GM19397 (cell line): ENCODE results near the gene GNB5.

Source experiments
- ATAC-seq: cut with Tn5 transposase; IDR thresholded peaks from one replicate; pipeline ENCODE4 v1.9.1; 2021; ENCODE audit warnings: mild to moderate bottlenecking, moderate library complexity; ENCODE audit not compliant: unreplicated experiment

The GNB5 gene

DNA sequence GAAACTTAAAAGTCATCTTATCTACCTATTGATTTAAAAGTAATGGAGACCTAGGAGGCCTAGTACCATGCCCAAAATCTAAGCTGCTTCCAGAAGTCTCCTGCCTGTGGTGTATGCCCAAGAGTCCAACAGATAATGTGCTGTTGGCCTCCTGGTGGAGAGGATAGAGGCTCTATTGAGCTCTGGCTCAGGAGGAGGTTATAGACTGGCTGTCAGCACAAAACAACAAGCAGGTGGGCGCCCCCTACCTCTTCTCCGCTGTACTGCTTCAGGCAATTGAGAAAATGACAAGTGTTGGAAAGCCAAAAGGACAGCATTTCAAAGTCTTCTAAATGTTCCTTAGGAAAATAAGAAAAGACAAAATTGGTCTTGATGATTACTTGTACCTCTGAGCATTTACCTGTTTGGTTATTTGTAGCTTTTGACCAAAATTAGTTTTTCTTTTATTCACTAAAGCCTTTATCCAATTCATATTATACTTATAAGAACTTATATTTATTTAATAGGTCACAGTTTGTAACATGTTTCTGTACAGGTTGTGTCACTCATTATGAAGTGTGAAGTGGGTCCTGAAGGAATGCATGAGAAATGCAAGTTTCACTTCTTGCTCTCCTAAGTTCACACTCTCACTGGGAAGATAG, 17.2 kb upstream of the GNB5 start:
- peak; percentile 66 for ATAC-seq

DNA sequence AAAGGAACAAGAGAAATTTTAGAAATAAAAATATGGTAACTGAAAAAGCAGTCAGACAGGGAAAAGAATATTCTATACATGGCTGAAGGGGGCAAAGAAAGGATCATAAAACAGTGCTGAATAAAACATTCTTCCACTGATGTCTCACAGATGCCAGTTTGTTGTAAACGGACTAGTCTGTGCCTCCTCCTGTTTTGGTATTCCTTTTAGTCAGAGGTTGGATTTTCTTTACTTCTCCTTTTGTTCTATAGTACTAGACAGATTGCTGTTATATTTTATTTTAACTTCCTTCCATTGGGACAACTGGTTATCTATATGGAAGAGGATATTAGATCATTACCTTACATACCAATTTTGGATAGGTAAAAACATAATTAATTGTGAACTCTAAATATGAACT, 16.0 kb upstream of the GNB5 start:
- no peak for ATAC-seq

DNA sequence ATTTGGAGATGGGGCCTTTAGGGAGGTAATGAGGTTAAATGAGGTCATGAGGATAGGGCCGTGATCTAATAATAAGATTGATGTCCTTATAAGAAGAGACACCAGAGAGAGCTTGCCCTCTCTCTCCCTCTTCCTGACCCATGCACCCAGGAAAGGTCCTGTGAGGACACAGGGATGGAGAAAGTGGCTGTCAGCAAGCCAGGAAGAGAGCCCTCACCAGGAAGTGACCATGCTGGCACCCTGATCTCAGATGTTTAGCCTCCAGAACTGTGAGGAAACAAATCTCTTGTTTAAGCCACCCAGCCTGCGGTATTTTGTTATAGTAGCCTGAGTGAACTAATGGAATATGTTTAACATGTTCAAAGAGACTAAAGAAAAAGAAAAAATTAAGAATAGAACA, 15.3 kb upstream of the GNB5 start:
- ATAC-seq = no peak

DNA sequence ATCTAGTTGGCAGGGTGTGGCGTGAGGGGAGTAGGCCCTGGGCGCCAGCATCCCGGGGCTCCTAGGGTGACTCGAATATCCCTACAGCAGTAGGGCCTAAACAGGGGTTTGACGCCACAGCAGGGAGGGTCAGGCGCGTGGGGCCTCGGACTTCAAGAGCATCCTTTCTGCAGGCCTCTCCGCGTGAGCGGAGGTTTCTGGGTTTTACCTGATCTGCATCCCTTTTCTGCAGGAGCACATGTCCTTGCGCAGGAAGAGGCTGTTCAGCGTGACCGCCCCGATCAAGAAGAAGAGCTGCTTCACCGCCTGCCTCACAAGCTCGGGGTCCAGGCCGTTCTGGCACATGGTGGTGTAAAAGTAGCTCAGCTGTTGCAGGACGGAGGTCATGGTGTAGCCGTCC, 13.5 kb upstream of the GNB5 start:
- no peak for ATAC-seq

DNA sequence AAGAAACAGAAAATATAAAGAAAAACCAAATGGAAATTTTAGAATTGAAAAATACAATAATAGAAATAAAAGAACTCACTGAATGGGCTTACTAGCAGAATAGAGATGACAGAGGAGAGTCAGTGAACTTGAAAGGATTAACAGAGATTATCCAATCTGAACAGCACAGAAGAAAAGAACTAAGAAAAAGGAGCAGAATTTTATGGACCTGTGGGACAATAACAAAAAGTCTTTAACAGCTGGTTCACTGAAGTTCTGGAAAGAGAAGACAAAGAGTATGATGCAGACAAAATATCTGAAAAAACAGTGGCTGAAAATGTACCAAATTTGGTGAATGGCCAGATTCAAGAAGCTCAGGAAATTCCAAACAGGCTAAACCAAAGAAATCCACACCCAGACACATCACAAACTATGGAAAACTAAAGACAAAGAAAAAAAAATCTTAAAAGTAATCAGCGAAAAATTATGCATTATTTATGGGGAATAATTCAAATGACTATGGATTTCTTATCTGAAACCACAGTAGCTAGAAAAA, 9.7 kb upstream of the GNB5 start:
- no peak for ATAC-seq

DNA sequence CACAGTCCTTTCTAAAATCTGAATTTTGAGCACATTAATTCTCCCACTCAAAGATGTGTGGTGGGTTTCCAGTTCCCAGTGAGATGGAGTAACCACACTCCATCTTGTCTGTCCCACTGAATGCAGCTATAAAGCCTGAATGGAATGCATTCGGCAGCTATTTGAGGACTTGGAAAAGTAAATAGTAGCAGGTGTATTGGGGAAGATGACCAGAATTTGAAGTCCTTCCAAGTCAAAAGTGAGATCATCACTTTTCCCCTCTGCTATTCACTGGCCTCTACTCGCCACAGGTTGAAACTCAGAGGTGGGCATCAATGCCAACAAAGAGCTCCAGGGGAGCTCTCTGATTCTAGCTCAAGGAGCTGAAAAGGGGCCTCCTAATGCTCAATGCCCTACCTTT, 8.1 kb upstream of the GNB5 start:
- ATAC-seq = no peak

DNA sequence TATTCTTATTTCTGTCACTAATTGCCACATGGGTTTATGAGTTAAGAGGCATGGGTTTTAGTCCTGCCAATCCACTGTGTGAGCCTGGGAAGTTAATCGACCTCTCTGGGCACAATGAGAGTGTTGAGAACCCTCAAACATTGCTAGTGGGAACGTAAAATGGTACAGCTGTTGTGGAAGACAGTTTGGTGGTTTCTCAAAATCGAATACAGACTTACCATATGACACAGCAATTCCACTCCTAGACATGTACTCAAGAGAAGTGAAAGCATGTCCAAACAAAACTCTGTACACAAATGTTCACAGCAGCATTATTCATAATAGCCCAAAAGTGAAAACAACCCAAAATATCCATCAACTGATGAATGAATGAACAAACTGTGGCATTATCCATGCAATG, 5.7 kb upstream of the GNB5 start:
- no peak for ATAC-seq

DNA sequence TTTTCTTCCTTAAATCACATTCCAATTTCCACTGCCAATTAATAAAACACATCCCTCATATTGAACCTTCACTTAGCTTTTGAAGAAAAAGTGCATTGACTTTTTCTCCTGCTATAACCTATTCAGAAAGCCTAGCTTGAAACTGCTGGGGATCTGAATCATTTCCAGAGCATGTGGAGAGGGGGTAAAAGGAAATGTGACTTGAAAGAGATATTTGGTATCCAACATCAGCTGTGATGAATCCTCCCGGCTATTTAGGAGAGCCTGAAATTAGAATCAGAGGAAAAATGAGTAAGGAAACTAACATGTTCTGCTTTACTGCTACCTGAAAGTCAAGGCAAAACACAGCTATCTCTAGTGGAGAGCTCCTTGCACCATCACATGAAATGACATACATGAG, 2.6 kb upstream of the GNB5 start:
- ATAC-seq = no peak

DNA sequence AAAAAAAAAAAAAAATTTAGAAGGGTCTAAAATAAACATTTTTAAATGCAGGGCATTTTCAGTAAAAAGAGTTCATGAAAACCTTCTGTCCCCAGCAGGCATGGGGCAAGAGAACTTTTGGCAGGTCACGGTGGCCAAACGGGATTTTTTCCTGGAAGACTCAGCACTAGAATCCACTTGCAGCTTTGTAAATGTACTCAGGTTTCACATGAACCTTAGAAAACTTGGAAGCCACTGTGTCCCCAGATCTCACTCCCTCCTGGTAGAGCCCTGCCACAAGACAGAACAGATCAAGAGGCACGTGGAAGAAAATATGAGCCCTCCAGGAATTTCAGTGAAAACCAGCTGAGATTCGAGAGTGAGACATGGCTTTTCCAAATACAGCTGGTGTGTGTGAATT, 2.1 kb upstream of the GNB5 start:
- no peak for ATAC-seq

DNA sequence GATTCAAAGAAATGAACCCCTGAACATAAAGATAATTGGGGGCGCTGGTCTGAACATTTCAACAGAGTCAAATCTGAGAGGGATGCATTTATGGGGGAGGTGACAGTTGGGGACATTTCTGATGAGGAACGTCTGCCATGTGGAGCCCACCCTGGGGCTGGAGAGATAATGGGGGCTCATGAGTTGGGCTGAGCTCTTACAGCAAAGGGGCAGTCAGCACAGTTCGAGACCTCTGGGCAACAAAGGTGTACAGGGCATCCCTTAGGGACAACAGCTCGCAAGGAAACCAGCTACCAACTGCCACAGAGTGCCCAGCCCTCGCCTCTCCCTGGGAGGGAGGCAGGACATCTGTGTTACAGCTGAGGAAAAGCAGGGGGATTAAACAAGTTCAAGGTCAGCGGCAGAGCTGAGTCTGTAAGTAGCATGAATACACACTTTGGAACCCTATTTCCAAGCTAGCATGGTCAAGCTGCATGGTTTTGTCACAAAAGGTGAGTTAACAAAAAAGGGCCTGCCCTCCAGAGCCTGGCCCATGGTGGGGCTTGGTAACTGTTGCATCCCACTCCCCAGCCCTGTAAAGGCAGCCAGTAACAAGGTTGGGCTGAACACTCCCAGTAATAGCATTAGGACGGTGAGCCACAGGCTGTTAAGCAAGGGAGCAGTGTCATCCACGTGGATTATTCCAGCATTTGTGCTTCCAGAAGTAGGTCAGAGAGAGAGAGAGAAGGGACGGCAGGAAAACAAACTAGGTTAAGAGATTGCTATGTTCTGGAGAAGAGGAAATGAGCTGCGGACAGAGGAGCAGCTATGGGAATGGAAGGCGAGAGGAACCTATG, 4.3 kb downstream of the GNB5 start:
- no peak for ATAC-seq

DNA sequence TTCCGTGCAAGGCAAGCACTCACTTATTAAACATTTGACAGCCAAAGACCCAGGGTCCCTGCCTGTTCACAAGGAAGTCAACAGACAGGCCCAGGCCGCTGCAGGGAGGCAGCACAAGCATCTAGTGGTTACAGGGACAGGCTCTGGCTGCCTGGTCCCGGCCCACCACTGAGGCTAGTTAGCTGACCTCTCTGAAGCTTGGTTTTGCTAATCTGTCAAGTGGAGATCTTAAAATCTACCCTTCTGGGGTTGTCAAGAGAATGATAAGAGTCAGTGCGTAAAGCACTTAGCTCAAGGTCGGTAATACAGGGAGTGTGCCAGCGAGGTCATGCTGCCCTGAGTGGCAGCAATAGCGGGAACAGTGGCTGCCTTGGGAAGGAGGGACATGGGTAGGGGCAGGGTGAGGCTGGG, 6.0 kb downstream of the GNB5 start:
- ATAC-seq = no peak

DNA sequence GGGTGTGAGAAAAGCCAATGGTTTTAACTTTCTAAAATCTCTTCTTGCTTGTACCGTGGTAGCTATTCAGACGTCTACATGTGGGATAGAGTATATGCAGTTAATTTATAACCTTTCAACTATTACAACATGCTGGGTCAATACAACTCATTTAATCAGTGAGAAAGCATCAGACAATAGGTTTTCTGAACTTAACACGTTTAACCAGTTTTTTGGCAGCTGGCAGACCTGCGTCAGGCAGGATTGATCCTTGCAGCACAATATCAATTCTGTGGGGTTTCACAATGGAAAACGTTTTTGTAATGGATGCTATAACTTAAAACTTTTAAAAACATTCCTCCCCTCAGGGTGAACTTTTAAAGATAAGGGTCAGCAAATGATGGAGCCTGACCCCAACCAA, 6.5 kb downstream of the GNB5 start:
- ATAC-seq = no peak

DNA sequence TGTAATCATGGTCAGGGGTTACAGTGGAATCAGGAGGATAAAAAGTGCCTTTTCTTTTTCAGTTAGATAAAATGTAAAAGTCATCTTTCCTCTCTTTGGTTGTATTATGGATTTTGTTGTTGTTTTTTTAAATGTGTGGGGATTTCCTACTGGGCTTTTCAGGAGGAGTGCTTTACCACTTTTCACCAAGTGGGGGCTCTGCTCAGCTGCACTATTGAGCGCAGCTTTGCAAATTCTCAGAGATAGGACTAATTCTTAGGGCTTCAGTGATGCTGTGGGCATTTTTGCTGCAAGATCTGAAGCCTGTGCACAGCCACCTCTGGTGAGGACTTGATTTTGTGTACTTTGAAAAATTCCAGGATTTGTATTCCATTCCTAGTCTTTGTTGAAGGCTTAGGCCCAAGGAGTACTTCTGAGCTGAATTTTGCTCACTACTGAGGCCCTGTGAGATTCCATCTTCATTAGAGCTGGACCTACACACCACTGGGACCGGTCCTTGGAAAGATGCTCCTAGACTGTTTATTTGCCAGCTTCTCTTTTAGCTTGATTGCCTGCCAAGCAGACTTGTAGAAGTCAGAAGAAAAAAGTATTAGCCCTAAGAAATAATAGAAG, 7.5 kb downstream of the GNB5 start:
- ATAC-seq = no peak

DNA sequence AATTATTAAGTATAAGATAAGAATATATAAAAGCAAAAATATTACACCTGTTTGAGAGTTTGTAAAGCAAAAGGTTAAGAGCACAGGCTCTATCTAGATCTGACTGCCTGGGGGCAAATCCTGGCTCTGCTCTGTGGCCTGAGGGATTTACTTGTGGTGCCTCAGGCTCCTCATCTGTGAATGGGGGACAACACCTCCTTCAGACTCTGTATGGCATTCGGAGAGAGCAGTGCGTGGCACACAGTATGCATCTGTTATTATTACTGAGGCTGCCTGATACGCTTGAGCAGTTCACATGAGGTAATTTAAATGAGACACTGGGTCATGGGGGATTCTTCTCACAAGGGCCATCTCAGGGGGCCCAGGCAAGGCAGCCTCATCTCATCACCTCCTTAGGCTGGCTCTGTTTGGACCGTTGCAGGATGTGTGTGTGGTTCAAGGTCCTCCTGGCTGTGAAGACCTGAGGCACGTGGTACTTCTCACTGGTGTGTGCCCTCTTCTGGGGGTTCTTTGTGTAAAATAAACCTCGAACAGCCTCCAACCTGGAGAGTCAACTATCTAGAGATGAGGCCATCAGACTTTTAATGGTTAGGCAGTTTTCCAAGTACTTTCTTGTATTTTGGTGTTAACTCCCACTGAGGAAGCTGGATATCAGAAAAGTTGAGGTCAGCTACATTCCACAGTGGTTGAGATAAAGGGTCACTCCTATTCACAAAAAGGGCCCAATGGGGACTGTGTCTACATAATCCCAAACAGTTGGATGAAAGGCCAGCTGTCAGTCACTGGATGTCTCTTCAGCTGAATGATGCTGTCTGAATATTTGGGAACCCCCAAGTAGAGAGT, 9.0 kb downstream of the GNB5 start:
- no peak for ATAC-seq

DNA sequence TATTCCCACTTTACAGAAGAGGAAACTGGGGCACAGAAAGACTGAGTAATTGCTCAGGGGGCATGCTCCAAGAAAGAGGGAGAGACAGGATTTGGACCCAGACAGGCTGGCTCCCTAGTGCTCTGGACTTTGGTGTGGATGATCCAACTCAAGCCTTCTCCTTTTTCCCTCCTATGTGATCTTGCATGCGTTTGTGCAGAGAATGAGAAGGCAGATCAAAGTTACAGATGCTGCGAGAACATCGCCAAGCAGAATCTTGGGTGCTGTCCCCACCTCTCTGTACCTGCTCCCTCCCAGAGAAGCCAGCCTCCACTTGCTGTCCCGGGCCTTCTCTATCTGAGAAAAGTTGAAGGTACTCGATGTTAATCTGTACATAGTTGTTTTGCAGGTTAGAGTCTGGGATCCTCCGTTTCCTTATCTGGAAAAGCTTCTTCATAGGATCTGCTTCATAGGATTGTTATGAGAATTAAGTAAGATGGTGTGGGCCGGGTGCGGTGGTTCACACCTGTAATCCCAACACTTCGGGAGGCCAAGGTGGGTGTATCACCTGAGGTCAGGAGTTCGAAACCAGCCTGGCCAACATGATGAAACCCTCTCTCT, 10.2 kb downstream of the GNB5 start:
- no peak for ATAC-seq

DNA sequence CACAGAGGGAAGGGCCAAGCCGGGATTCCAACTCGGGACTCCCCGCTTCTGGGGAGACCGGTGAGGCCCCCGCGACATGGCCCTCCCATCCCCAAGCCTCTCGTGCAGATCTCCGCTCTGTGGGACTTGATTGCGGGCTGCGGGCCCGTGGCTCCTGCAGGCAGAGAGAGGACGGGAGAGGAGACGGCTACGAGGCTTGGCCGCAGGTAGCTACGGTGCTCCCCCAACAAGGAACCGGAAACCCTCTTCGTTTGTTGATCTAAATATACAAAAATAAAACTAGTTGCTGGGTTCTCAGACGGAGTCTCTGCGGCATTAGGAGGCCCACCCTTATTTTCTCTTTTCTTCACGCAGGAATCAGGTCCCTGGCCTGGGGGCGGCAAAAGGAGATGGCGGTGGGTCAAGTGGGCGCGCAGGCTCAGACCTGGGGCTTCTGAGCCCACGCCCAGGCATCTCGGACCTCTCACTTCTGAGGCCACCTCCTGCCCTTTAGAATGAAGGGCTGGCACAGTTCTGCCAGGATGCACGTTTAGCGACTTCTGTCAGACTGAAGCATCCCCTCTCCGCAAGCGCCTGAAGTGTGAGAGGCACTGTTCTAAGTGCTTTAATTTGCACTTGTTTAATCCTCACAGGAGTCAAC, 10.9 kb downstream of the GNB5 start:
- ATAC-seq = peak; percentile 30

DNA sequence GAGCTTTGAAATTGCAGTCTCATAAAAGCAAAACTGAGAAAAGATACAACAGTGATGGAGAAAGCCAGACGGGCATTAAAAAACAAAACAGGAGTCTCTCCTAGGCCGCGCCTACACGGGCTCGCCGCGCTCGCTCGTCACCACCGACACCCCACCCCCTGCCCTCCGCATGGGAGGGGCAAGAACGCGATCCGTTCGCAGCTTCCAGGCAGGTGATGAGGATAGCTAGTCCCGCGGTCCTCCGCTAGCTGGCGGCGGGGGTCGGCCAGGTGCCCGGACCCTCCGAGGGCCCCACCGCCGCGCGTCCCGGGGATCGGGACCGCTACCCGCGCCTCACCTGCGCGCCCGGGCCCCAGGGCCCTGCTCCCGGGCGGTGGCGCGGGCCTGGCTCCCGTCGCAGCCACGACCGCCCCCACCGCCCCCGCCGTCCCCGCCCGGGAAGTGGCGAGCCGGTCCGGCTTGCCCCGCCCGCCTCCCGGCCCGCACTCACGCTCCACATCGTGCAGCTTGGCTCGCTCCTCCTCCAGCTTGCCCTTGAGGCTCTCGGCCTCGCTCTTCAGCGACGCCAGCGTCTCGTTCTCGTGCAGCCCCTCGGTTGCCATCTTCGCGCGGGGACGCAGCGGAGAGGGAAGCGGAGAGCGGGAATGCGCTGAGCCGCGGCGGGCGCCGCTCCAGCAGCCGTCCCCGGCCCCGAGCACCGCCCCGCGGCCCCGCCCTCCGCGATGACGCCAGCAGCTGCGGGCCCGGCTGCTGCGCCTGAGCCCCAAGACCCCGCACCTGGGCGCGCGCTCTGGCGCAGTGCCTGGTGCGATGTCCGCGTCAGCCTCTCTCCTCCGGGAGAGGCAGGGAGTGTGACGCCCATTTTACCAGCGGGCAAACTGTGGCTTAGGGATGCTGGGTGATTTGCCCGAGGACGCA, 11.7 kb downstream of the GNB5 start:
- ATAC-seq = peak; percentile 87

DNA sequence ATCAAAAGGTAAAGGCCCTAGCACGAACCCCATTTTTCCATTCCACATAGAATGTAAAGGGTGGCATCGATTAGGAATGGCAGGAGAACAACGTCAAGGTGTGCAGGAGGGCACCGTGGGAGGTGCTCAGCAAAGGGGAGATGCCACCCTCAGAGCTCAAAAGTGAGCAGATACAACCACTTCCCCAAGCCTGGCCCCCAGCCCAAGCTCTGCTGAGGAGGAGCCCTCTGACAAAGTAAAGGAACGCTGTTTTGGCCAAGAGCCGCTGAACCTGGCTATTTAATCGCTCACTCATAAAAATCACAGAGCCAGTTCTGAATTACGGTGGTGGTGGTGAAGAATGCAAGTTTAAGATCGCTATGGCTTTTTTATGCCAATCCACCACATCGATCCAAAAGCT, 12.4 kb downstream of the GNB5 start:
- ATAC-seq = no peak

DNA sequence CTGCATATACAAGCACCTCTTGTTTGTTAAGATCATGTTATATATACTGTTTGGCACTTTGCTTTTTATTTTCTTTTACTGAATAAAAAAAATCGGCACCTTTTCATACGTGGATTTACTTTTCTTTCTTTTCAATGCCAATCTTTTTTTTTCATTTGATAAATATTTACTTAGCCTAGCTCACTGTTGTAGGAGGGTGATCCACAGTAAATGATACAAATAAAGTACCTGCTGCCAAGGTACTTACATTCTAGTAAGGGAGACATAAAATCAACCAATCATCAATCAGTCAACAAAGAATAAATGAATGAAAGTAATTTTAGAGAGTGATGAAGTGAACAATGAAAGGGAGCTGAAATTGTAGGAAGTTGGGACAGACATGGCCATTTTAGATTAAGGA, 18.3 kb downstream of the GNB5 start:
- ATAC-seq = no peak
